ENCODE data around the gene MYNN. TPM values are rescaled to one million over a fixed set of nuclear protein-coding genes. Genes with fewer than 3 reads are reported as not detected.

Gene MYNN
- polyA plus RNA-seq, 4 donors: 26.2 to 32.7 (median 29.8) TPM

DNA sequence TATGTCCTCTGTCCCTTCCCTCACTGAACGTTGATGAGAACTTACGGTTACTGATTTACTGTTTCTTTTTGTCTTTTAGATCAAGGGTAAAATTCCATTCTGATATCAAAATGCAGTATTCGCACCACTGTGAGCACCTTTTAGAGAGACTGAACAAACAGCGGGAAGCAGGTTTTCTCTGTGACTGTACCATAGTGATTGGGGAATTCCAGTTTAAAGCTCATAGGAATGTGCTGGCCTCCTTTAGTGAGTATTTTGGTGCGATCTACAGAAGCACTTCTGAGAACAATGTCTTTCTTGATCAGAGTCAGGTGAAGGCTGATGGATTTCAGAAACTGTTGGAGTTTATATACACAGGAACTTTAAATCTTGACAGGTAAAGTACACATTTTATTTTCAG lies 990 bp downstream of the MYNN start:
- DNase-seq (ENCODE audit: low read depth in 4 of 4, low spot score in 2 of 4): no peak

DNA sequence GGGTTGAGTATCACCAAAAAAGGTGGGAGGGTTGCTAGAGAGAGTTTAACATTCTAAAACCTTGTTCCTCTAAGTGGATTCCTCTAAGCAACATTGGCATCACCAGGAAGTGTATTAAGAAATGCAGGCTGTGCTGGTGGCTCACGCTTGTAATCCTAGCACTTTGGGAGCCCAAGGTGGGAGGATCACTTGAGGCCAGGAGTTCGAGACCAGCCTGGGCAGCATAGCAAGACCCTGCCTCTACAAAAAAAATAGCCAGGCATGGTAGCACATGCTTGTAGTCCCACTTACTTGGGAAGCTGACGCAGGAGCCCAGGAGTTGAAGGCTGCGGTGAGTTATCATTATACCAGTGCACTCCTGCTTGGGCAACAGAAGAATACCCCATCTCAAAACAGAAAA lies 4.6 kb downstream of the MYNN start:
- DNase-seq (ENCODE audit: low read depth in 4 of 4, low spot score in 2 of 4): no peak

DNA sequence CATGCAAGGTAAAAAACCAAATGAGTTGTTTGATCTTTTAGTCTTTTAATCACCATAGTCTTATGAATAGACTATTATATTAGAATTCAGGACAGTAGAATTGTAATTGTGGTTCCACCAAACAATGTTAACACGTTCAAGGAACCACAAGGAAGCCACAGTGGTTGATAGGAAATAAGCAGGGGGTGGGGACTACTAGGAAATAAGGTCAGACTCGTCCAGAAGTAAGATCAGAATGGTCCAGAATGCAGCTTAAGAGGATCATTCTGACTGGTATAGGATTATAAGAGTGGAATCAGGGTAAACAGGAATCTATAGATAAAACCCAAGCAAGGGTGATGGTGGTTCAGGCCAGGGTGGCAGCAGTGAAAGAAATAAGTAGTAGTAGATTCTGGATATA lies 7.5 kb downstream of the MYNN start:
- DNase-seq (ENCODE audit: low read depth in 4 of 4, low spot score in 2 of 4): no peak

DNA sequence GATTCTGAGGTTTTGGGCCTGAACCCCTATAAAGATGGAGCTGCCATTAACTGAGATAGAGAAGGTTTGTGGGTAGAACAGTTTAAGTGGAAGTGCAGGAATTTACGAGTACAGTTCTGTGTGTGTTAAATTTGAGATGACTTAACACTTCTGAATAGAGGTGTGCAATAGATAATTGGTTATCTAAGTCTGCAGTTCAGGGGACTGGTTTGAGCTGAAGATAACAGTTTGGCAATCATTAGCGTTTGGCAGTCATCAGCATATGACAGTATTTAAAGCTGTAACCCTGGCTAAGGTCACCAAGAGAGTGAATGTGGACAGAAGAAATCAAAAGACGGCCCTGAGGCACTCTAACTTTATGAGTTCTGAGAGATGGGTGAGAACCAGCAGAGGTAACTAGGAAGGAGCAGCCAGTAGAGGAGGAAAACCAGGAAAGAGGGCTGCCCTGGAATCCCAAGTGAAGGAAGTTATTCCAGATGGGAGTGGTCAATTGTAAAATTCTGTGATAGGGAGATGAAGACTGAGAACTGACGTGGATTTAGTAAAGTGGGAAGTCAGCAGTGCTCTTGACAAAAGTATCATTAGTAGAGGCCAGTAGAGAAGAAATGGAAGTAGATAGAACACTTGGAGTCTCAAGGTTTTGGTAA lies 8.1 kb downstream of the MYNN start:
- DNase-seq (ENCODE audit: low read depth in 4 of 4, low spot score in 2 of 4): no peak

DNA sequence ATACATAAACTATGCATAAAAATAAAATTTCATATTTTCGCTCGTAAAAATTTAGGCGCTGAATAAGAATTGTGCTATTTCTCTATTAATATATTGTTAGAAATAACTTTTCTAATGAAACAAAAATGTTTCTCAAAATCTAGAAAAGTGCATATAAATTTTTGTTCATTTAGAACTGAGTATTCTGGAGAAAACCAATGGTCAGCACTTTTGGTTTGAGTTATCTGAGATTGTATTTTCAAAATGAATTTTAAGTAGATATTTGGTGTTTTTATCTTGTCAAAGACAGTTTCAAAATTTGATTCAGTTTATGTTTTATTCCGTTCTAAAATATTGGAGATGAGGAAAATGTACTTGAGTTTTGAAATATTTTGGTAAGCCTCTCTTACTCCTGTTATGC lies 13.9 kb downstream of the MYNN start:
- no peak for DNase-seq (ENCODE audit: low read depth in 4 of 4, low spot score in 2 of 4)

DNA sequence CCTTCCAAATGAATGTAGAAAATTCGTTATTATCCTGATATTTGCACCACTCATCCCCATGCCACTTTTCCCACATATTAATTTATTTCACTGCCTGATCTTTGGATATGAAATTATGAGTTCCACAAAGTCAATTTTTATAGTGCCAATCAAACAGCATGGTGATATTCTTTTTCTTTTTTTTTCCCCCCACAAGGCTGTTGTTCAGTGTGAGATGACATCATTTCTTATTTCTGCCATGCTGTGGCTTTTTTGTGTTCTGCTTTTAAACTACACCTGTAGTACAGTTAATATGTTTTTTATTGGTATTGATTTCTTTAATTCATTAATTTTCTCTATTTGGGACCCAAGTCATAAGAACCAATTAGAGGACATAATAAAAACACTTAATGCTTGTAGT lies 14.6 kb downstream of the MYNN start:
- no peak for DNase-seq (ENCODE audit: low read depth in 4 of 4, low spot score in 2 of 4)

DNA sequence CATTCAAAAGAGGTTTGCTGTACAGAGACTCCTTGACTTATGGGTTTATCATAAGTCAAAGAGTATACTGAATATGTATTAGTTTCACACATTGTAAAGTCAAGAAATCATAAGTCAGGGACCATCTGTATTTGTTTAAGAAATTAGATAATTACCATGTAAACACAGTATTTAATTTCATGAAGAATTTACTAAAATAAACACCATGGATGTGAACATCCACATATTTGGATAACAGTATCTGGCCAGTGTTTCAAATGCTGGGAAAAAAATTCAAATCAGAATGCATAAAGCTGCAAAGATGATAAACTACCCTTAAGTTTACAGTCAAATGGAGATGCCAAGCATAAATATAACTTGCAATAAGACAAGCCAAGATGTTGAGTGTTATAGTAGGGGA lies 17.0 kb downstream of the MYNN start:
- no peak for DNase-seq (ENCODE audit: low read depth in 4 of 4, low spot score in 2 of 4)

DNA sequence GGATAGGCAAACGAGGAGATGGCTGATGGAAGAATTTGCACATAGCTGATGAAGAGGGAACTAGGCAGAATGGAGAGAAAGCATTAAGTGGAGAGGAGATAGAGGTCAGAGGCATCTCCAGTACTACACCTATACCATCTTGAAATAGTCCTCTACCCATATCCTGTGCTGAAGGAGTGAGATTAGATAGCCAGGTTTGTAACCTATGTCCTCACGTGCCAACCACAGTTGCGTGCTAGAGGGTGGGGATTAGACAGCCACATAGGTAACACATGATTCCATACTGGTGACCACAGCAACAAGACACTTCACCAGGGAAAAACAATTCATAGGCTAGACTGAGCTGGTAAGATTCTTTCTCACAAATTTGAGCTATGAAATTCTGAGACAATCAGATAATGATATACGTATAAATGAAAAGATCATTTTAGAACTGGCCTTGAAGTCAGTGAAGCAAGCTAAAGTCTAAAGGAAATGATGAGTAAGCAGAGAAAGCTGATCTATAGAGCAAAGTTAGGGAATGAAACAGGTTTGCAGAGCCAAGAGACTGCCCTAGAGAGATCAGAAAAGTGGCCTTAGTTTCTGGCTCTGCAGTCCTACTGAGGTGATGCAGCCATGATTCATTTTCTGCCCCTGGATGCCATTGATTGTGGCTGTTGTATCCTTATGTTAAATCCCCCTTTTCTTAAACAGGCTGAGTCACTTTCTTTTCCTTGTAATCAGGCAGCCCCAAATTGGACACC lies 17.7 kb downstream of the MYNN start:
- DNase-seq (ENCODE audit: low read depth in 4 of 4, low spot score in 2 of 4): no peak

DNA sequence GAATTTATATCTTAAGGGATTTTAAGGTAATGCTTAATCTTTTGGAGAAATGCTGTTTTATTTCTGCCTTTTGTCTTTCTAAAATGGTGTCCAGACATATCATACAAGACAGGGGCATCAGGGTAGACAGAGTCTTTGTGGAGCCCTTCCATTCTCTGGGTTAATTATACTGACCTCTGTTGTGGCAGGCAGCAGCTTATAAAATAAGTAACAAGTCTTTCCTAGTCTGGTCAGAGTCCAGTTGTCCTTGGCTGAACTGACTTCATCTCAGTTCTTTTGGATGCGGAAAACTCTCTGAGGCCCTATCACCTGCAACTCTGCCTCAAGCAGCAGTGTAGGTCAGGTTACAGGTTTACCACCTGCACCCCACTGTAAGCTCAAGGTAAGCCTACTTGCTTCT lies 19.2 kb downstream of the MYNN start:
- no peak for DNase-seq (ENCODE audit: low read depth in 4 of 4, low spot score in 2 of 4)

DNA sequence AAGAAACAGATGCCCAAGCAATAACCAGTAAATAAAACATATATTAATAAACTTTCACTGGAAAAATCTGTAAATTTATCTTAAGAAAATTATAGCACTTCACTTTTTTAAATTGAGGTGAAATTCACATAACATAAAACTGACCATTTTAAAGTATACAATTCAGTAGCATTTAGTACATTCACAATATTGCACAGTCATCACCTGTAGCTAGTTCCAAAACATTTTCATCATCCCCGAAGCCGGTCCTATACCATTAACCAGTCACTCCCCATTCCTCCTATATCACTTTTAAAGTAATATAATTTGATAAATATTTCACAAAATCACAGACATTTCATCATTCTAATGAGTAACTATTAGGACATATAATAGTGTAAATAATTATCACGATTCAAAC lies 31.5 kb downstream of the MYNN start:
- no peak for DNase-seq (ENCODE audit: low read depth in 4 of 4, low spot score in 2 of 4)

DNA sequence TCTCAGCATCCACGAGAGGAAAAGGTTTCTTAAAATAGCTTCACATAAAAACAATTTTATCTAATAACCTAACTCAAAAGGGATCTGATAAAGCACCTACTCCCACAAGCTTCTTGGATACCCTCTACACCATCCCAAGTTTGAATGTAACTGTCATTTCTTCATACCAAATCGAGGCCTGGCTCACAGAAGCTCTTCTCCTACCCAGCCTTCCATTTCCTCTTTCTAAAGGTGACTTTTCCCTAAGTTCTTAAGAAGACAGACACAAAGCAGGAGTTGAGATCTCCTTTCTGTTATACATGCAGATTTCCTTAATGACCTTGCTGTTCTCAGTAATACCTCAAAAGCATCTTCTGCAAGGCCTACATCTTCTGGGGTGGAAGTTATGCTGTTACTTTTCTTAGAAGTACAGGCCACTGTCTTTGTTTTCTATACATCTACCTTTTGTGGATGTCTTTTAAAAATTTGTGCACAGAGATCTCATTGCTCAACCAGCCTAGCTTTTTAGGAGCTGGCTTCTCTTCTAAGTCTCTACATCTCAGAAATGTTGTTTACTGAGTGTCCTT lies 36.1 kb downstream of the MYNN start:
- no peak for DNase-seq (ENCODE audit: low read depth in 4 of 4, low spot score in 2 of 4)

DNA sequence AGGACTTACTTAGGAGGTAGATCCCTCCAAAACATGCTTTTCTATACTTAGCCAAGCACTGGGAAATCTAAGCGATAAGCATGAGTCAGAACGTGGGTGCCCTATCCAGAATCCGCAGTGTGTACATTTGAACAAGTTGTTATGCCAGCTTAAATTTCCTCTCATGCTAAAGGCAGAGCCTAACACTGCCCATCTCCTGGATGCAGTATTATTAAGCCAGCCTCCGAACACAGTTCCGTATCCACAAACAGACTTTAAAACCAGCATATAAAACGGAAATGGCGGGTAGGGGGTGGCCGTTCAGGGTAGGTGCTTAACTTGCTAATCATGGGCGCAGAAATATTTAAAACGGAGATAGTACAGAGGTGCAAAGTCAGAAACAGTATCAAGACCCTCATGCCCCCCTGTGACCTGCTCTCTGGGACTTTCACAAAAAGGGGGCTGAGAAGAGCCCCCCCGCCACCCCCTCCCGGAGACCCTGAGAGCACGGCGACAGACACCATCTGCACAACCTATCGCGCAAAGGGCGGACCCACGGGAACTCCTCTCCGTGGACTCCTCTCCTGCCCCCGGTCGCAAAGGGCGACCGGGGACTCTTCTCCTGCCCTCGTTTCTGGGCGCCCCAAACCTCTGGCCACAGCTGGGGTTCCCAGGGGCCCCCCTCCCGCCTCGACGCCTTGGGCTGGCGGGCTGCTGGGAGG lies 38.6 kb downstream of the MYNN start:
- peak; percentile 24 to 58 (median 41) for DNase-seq (ENCODE audit: low read depth in 4 of 4, low spot score in 2 of 4)

DNA sequence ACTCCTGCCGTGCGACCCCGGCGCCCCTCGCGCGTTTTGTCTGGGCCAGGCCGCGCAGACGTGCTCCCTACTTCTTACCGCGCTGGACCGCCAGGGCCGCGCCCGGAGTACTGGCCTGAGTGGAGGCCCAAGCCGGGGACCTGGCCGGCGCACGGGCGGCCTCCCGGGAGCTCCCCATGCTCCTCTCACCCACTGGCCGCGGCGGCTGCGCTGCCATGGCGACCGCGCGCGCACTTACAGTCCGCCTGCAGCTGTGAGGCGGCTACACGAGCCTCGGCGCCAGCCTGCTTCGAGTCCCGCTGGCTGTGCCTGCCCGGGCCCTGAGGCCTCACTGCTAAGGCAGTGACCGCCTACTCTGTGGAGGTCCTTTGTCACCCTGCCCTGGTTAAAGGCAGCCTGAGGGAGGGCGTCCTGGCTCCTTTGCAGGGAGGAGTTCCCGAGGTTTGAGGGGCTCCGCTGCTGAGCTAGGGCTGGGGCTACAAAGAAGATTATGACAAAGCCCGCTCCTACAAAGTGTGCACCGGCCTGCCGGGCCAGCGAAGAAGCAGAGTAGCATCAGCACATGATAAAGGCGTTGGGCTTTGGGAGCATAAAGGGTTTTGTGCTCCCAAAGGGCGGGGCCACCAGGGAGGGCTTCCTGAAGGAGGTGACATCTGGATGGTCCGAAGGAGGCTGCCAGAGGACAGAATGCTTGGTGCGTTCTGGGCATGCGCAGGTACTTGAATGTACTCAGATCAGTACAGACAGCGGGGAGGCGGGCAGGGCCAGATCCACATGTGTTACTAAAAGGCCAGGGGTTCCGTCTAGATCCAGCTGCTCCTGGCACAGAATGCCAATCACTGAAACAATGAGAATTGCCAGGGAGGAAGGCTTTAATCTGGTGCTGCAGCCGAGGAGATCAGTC lies 39.4 kb downstream of the MYNN start, which contains the start of the genes LRRC34 and LRRIQ4:
TSS of gene LRRC34 (minus strand) at position 573 of the 904 bp plus-strand sequence. CDS start at position 217, 356 bp downstream.
TSS of gene LRRIQ4 (plus strand) at position 539 of the 904 bp plus-strand sequence. CDS start 9,052 bp downstream, outside the sequence.
- peak; percentile 54 to 58 (median 58) for DNase-seq (ENCODE audit: low read depth in 4 of 4, low spot score in 2 of 4)

DNA sequence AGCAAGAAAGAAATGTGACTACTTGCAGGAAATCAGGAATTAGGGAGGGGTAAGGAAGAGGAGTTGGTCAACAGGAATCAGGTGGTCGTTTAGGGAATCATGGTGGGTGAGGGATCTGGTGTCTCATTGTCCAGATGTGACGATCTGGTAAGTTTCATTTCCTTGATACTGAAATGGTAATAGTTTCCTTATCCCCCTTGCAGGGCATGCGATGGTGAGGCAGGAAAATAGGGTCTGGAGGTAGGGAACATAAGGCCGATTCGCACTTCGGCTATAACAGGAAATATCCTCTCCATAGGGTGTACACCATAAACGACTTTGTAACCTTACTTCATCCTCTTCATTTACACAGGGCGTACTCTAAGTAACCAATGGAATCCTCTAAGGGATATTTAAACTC lies 40.1 kb downstream of the MYNN start:
- DNase-seq (ENCODE audit: low read depth in 4 of 4, low spot score in 2 of 4): no peak

DNA sequence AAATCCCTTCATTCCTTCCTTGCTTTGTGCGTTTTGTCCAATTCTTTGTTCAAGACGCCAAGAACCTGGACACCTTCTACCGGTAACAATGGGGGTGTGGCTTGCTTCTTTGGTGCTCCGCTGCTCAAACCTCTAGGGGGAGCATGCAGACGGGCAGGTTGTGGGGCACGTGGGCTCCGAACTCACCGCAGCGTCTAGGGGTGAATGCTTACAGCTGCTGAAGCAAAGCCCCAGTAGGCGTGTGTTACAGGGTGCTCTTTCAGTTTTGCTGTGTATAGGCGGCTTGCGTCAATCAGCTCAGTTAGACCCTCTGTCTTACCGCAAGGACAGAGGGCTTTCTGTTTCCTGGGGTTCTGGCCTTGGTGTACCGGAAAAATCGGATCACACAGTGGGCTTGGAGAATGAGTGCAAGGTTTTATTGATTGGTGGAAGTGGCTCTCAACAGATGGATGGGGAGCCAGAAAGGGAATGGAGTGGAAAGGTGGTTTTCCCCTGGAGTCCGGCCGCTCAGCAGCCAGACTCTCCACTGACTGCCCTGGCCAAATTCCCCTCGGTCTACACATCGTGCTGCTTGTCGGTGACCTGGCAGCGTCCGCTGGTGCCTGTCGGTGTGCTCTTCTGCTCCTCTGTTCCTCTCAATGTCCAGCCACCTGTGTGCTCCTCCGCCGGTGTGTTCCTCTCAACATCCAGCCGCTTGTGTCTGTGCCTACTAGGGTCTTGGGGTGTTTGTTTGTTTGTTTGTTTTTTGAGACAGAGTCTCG lies 40.7 kb downstream of the MYNN start:
- no peak for DNase-seq (ENCODE audit: low read depth in 4 of 4, low spot score in 2 of 4)

DNA sequence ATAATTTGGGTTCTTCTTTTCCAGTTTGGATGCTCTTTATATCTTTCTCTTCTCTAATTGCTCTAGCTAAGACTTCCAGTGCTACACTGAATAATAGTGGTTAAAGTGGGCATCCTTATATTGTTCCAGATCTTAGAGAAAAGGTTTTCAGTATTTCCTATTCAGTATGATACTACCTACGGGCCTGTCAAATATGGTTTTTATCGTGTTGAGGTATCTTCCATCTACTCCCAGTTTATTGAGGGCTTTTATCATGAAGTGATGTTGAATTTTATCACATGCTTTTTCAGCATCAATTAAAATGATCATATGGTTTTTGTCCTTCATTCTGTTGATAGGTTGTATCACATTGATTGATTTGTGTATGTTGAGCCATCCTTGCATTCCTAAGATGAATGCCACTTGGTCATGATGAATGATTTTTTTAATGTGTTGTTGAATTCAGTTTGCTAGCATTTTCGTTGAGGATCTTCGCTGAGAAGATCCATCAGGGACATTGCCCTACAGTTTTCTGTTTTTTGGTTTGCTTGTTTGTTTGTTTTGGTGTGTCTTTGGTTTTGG lies 42.5 kb downstream of the MYNN start:
- no peak for DNase-seq (ENCODE audit: low read depth in 4 of 4, low spot score in 2 of 4)

DNA sequence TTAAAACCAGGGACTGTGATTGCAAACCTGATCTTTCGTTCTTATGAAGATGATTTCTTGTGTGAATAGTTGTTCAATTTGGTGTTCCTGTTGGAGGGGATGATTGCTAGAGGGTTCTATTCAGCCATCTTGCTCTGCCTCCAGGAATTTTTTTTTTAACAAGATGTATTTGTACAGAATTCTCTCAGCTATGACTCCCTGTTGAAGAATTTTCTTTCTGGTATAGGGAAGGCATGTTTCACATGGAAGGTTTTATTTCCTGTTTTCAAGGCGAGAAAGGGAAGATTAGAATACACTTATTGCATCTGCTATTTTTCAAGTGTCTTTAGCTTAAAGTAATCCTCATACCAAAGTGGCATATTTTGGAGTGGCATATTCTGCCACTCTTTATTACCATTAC lies 45.1 kb downstream of the MYNN start:
- no peak for DNase-seq (ENCODE audit: low read depth in 4 of 4, low spot score in 2 of 4)

DNA sequence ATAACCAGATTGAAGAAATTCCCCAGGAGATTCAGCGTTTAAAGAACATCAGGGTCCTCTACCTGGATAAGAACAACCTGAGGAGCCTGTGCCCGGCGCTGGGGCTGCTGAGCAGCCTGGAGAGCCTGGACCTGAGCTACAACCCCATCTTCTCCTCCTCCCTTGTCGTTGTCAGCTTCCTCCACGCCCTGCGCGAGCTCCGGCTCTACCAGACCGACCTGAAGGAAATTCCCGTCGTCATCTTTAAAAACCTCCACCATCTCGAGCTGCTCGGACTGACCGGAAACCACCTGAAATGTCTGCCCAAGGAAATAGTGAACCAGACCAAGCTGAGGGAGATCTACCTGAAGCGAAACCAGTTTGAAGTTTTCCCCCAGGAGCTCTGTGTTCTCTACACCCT lies 48.9 kb downstream of the MYNN start:
- no peak for DNase-seq (ENCODE audit: low read depth in 4 of 4, low spot score in 2 of 4)

DNA sequence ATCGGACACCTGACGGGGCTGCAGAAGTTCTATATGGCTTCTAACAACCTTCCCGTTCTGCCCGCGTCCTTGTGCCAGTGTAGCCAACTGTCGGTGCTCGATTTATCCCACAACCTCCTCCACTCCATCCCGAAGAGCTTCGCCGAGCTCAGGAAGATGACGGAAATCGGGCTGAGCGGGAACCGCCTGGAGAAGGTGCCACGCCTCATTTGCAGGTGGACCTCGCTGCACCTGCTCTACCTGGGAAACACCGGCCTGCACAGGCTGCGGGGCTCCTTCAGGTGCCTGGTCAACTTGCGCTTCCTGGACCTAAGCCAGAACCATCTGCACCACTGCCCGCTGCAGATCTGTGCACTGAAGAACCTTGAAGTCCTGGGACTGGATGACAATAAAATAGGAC lies 49.3 kb downstream of the MYNN start:
- no peak for DNase-seq (ENCODE audit: low read depth in 4 of 4, low spot score in 2 of 4)
